GM21723 (cell line): Measurements from ENCODE around the gene TMEM61.

Source experiments
- ATAC-seq: cut with Tn5 transposase; IDR thresholded peaks from one replicate; pipeline ENCODE4 v1.9.1; 2021; ENCODE audit warnings: mild to moderate bottlenecking, moderate library complexity; ENCODE audit not compliant: unreplicated experiment

TMEM61 gene

GRCh38 chr1:55037733-55038551 is 57.5 kb downstream of the TMEM61 start:
- no peak for ATAC-seq

- ATAC-seq = no peak
Observed at GRCh38 chr1:55038552-55038838, 58.1 kb downstream of the TMEM61 start.

- ATAC-seq = no peak
Observed at GRCh38 chr1:55038974-55039341, 58.5 kb downstream of the TMEM61 start.

- no peak for ATAC-seq
Observed at GRCh38 chr1:55039342-55040082, 59.1 kb downstream of the TMEM61 start, which contains the start of gene PCSK9. TSS of gene PCSK9 (plus strand) at chr1:55039548. CDS start at chr1:55039838, 290 bp downstream.

GRCh38 chr1:55040083-55040932 is 59.9 kb downstream of the TMEM61 start:
- ATAC-seq = no peak

GRCh38 chr1:55040933-55041494 is 60.6 kb downstream of the TMEM61 start:
- no peak for ATAC-seq

- ATAC-seq = no peak
Observed at GRCh38 chr1:55041613-55042012, 61.2 kb downstream of the TMEM61 start.
